DND-41 (cell line): ENCODE measurements around the gene RSL24D1.

Experiments used
- ATAC-seq: fragments of 200-7000 bp; cut with Tn5 transposase; 3 replicates; pipeline ENCODE4 v1.9.1; 2021; ENCODE audit warnings: low read depth; ENCODE audit not compliant: insufficient read depth
- DNase-seq: peaks from one replicate; pipeline ENCODE4 v3.0.0-alpha.2; 2020
- H2AFZ ChIP-seq: 2 replicates; pipeline ENCODE4 v1.6.0; 2012; ENCODE audit warnings: low read depth, low read length
- H3K27ac ChIP-seq: 2 replicates; pipeline ENCODE4 v1.5.1; 2012; ENCODE audit warnings: low read length, inconsistent platforms
- H3K27me3 ChIP-seq: fragments of 200-600 bp; sonication (generic); 2 replicates; pipeline ENCODE4 v1.6.0; 2012; ENCODE audit warnings: low read length, mild to moderate bottlenecking, inconsistent platforms; ENCODE audit not compliant: insufficient read depth, poor library complexity
- H3K36me3 ChIP-seq: 2 replicates; pipeline ENCODE4 v1.5.1; 2012; ENCODE audit warnings: low read length, inconsistent platforms; ENCODE audit not compliant: insufficient read depth
- H3K4me1 ChIP-seq: 2 replicates; pipeline ENCODE4 v1.5.1; 2012; ENCODE audit warnings: mild to moderate bottlenecking, low read length; ENCODE audit not compliant: insufficient read depth
- H3K4me2 ChIP-seq: 2 replicates; pipeline ENCODE4 v1.6.0; 2012; ENCODE audit warnings: mild to moderate bottlenecking, moderate library complexity, low read length, inconsistent platforms; ENCODE audit not compliant: insufficient read depth
- H3K4me3 ChIP-seq, 2 experiments: fragments of 200-600 bp in 1 of 2; shearing (Covaris generic) in 1 of 2; 2 replicates each; pipeline ENCODE4 v1.5.1; 2012 to 2016; ENCODE audit warnings: inconsistent platforms in 2 of 2, low read length in 2 of 2, mild to moderate bottlenecking in 2 of 2, low read depth in 1 of 2, moderate library complexity in 1 of 2
- H3K79me2 ChIP-seq: 2 replicates; pipeline ENCODE4 v1.6.0; 2012; ENCODE audit warnings: low read length, inconsistent platforms; ENCODE audit not compliant: insufficient read depth
- H3K9ac ChIP-seq: 2 replicates; pipeline ENCODE4 v1.6.0; 2012; ENCODE audit warnings: low read depth, mild to moderate bottlenecking, inconsistent platforms, low read length, moderate library complexity
- H3K9me3 ChIP-seq: 2 replicates; pipeline ENCODE4 v1.5.1; 2012; ENCODE audit warnings: low read length, moderate library complexity, mild to moderate bottlenecking, inconsistent platforms; ENCODE audit not compliant: insufficient read depth, severe bottlenecking
- H4K20me1 ChIP-seq: 2 replicates; pipeline ENCODE4 v1.6.0; 2012; ENCODE audit warnings: low read length; ENCODE audit not compliant: insufficient read depth
- CTCF ChIP-seq: IDR thresholded peaks from 2 replicates; pipeline ENCODE4 v1.5.1; 2012; ENCODE audit warnings: borderline replicate concordance, low read length, moderate library complexity, mild to moderate bottlenecking; ENCODE audit not compliant: poor library complexity, severe bottlenecking; ENCODE audit errors: extremely low read depth
- EZH2 ChIP-seq: IDR thresholded peaks from 3 replicates; pipeline ENCODE4 v1.6.1; 2012; ENCODE audit warnings: borderline replicate concordance, low read depth, mild to moderate bottlenecking, moderate library complexity, low read length, inconsistent platforms; ENCODE audit not compliant: severe bottlenecking

The RSL24D1 gene

GRCh38 chr15:55218056-55218455 is 21.3 kb upstream of the RSL24D1 start:
- TF ChIP-seq EZH2 (no peak), CTCF (no peak)
- H3K36me3 ChIP-seq = no peaks in the 10 kb centered on the region

GRCh38 chr15:55204464-55204863 is 7.7 kb upstream of the RSL24D1 start:
- Histone ChIP-seq H3K27me3 (no peaks in the 10 kb centered on the region), H3K27ac (no peak overlapping the region), H3K79me2 (no peaks in the 10 kb centered on the region), H3K4me1 (no peaks in the 10 kb centered on the region), H3K4me2 (no peak overlapping the region), H4K20me1 (no peaks in the 10 kb centered on the region), H2AFZ (no peak overlapping the region), H3K4me3 (no peak overlapping the region), H3K9ac (no peak overlapping the region), H3K36me3 (0 out of 2 replicates have a peak, but pooled peaks cover 2% of the 10 kb centered on the region), H3K9me3 (no peaks in the 10 kb centered on the region)
- TF ChIP-seq CTCF (no peak), EZH2 (no peak)
- no peak for ATAC-seq
- no peak for DNase-seq

More at GRCh38 chr15:55218056-55218455, 21.3 kb upstream of the RSL24D1 start:
- Histone ChIP-seq H3K27ac (no peak overlapping the region), H3K4me3 (no peak overlapping the region), H3K27me3 (no peaks in the 10 kb centered on the region), H3K4me2 (no peak overlapping the region), H3K9me3 (no peaks in the 10 kb centered on the region), H3K9ac (no peak overlapping the region), H3K4me1 (peaks cover 10% of the 10 kb centered on the region), H4K20me1 (no peaks in the 10 kb centered on the region), H2AFZ (no peak overlapping the region), H3K79me2 (no peaks in the 10 kb centered on the region)
- ATAC-seq = no peak
- DNase-seq = no peak

- Histone ChIP-seq H2AFZ (no peak overlapping the region), H3K36me3 (0 out of 2 replicates have a peak, but pooled peaks cover 2% of the 10 kb centered on the region), H3K4me3 (no peak overlapping the region), H4K20me1 (no peaks in the 10 kb centered on the region), H3K27me3 (no peaks in the 10 kb centered on the region), H3K9ac (no peak overlapping the region), H3K9me3 (no peaks in the 10 kb centered on the region), H3K4me1 (peaks cover 11% of the 10 kb centered on the region; the same call in 1 of the 2 replicates), H3K4me2 (no peak overlapping the region), H3K79me2 (peaks cover 4% of the 10 kb centered on the region), H3K27ac (no peak overlapping the region)
- TF ChIP-seq CTCF (no peak), EZH2 (no peak)
- DNase-seq = no peak
- no peak for ATAC-seq
These were observed 5.5 kb upstream of the RSL24D1 start for GRCh38 chr15:55202206-55202605.

DNA sequence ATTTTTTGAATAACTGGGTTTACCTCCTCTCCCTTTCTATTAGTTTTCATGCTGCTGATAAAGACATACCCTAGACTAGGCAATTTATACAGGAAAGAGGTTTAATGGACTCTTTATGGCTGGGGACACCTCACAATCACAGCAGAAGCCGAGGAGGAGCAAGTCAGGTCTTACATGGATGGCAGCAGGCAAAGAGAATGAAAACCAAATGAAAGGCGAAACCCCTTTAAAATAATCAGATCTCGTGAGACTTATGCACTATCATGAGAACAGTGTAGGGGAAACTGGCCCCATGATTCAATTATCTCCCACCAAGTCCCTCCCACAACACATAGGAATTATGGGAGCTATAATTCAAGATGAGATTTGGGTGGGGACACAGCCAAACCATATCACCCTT is 2.0 kb upstream of the RSL24D1 start:
- TF ChIP-seq EZH2 (no peak), CTCF (no peak)
- Histone ChIP-seq H3K4me3 (no peak overlapping the region), H3K79me2 (peaks cover 37% of the 10 kb centered on the region), H3K4me2 (no peak overlapping the region), H3K9ac (no peak overlapping the region), H3K4me1 (peaks cover 33% of the 10 kb centered on the region), H4K20me1 (peaks cover 26% of the 10 kb centered on the region), H3K36me3 (peaks cover 19% of the 10 kb centered on the region; the same call in 1 of the 2 replicates), H3K9me3 (no peaks in the 10 kb centered on the region), H3K27me3 (no peaks in the 10 kb centered on the region), H2AFZ (no peak overlapping the region), H3K27ac (no peak overlapping the region)
- ATAC-seq = no peak
- no peak for DNase-seq
